ENCODE data around the gene CCDC170. TPM values are rescaled to one million over a fixed set of nuclear protein-coding genes. Genes with fewer than 3 reads are reported as not detected.

The CCDC170 gene
- total and polyA plus RNA-seq, 9 of the 15 experiments (the other 6 are each of a cell fraction or from before 2014, with no cell fraction given): 0.01 to 0.18 (median 0.05) TPM; not detected in 6

DNA sequence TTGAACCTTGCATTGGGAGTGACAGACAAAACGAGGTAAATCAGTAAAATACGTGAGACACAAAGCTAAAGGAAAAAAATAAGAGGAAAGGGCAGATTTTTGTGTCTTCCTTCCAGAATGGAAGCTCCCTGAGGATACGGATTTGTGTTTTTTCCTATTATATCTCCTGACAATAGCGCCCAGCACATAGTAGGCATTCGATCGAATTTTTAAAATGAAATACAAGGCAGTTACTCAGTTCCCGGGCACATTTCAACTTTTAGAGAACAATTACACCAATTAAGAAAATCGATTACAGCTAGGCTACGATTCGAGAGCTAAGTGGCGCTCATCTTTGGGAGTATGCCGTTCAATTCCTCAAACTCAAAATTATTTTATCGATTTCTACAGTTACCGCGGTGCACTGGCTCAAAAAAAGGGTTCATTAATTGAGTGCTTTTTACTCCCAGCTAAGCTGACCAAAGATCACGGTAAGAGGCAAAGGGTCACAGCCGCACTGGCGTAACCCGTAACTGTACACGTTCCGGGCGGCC, 42.3 kb upstream of the CCDC170 start (continued):
- TF ChIP-seq, protein P1, sequence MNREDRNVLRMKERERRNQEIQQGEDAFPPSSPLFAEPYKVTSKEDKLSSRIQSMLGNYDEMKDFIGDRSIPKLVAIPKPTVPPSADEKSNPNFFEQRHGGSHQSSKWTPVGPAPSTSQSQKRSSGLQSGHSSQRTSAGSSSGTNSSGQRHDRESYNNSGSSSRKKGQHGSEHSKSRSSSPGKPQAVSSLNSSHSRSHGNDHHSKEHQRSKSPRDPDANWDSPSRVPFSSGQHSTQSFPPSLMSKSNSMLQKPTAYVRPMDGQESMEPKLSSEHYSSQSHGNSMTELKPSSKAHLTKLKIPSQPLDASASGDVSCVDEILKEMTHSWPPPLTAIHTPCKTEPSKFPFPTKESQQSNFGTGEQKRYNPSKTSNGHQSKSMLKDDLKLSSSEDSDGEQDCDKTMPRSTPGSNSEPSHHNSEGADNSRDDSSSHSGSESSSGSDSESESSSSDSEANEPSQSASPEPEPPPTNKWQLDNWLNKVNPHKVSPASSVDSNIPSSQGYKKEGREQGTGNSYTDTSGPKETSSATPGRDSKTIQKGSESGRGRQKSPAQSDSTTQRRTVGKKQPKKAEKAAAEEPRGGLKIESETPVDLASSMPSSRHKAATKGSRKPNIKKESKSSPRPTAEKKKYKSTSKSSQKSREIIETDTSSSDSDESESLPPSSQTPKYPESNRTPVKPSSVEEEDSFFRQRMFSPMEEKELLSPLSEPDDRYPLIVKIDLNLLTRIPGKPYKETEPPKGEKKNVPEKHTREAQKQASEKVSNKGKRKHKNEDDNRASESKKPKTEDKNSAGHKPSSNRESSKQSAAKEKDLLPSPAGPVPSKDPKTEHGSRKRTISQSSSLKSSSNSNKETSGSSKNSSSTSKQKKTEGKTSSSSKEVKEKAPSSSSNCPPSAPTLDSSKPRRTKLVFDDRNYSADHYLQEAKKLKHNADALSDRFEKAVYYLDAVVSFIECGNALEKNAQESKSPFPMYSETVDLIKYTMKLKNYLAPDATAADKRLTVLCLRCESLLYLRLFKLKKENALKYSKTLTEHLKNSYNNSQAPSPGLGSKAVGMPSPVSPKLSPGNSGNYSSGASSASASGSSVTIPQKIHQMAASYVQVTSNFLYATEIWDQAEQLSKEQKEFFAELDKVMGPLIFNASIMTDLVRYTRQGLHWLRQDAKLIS (CRISPR knock-in tag; IDR thresholded peaks at IDR 0.05): peak; percentile 84; the same call in 1 of the 2 replicates
- TF ChIP-seq TEAD1 (CRISPR knock-in tag; IDR thresholded peaks at IDR 0.05): no peak
- 0 out of 2 replicates have a peak, but pooled peaks have one; percentile 0 for TF ChIP-seq ZNF316 (IDR thresholded peaks at IDR 0.05)
- peak; percentile 20; the same call in 1 of the 2 replicates for TF ChIP-seq SMARCA4 (IDR thresholded peaks at IDR 0.05)
- peak; percentile 67; the same call in 1 of the 2 replicates for TF ChIP-seq ZKSCAN1 (IDR thresholded peaks at IDR 0.05; ENCODE audit: low read depth, low read length)
- no peak for TF ChIP-seq MYBL2 (IDR thresholded peaks at IDR 0.05; ENCODE audit: low read depth)
- no peak for TF ChIP-seq MYBL2 (CRISPR knock-in tag; IDR thresholded peaks at IDR 0.05; ENCODE audit: borderline replicate concordance)
